Measurements from ENCODE around the gene DYDC2.

DYDC2 gene

GRCh38 chr10:80322158-80322557 is 34.4 kb upstream of the DYDC2 start:
- no peak overlapping the region for H3K4me2 ChIP-seq (ENCODE audit: low read length, poor library complexity, severe bottlenecking)
- H3K9me3 ChIP-seq (ENCODE audit: control insufficient read depth, low read length): no peaks in the 10 kb centered on the region
- no peak overlapping the region for H3K23ac ChIP-seq (ENCODE audit: low read length in 2 of 2)
- no peak overlapping the region for H2AK5ac ChIP-seq (ENCODE audit: low read length, severe bottlenecking)
- H3K18ac ChIP-seq (ENCODE audit: low read depth in 1 of 2, low read length in 2 of 2): no peak overlapping the region
- no CpG with 5 or more reads among the region's 2 CpGs for WGBS
- peaks cover 8 to 11% of the 10 kb centered on the region in 2 experiments for H3K27me3 ChIP-seq (ENCODE audit: control insufficient read depth in 1 of 2, insufficient read depth in 1 of 2, low read length in 2 of 2)
- no peak overlapping the region for H2BK120ac ChIP-seq (ENCODE audit: low read depth, low read length)
- H3K4me1 ChIP-seq (ENCODE audit: control insufficient read depth, insufficient read depth, low read depth, low read length): no peaks in the 10 kb centered on the region
- no peak overlapping the region for H2BK5ac ChIP-seq (ENCODE audit: low read depth, low read length, poor library complexity, severe bottlenecking)
- no peak overlapping the region for H3K9ac ChIP-seq (ENCODE audit: low read length)
- H4K91ac ChIP-seq (ENCODE audit: low read length): no peak overlapping the region
- H3K36me3 ChIP-seq (ENCODE audit: control insufficient read depth in 1 of 2, insufficient read depth in 2 of 2, low read depth in 1 of 2, low read length in 2 of 2): no peaks in the 10 kb centered on the region
- no peak overlapping the region for H3K14ac ChIP-seq (ENCODE audit: low read length in 2 of 2)
- DNase-seq: no peak
- no peak overlapping the region for H2BK15ac ChIP-seq (ENCODE audit: low read depth, poor library complexity, severe bottlenecking)
- no peak overlapping the region for H4K8ac ChIP-seq (ENCODE audit: low read length)
- no peak overlapping the region for H3K4ac ChIP-seq (ENCODE audit: low read depth in 1 of 2, low read length in 2 of 2)
- H3K79me1 ChIP-seq (replicated peaks; ENCODE audit: low read length, poor library complexity, severe bottlenecking): no peaks in the 10 kb centered on the region
- no peak overlapping the region for H2AFZ ChIP-seq (ENCODE audit: low read depth, low read length)
- H3K4me3 ChIP-seq (ENCODE audit: insufficient read depth in 1 of 2, low read depth in 1 of 2, low read length in 2 of 2): no peak overlapping the region
- no peak overlapping the region for H2BK12ac ChIP-seq (ENCODE audit: low read length in 2 of 2)
- no peak overlapping the region for H3K27ac ChIP-seq (ENCODE audit: low read length, poor library complexity, severe bottlenecking)

GRCh38 chr10:80322711-80323110 is 33.9 kb upstream of the DYDC2 start:
- no peaks in the 10 kb centered on the region for H3K9me3 ChIP-seq (ENCODE audit: control insufficient read depth, low read length)
- H3K23ac ChIP-seq (ENCODE audit: low read length in 2 of 2): no peak overlapping the region
- H2BK120ac ChIP-seq (ENCODE audit: low read depth, low read length): no peak overlapping the region
- peaks cover 8 to 11% of the 10 kb centered on the region in 2 experiments for H3K27me3 ChIP-seq (ENCODE audit: control insufficient read depth in 1 of 2, insufficient read depth in 1 of 2, low read length in 2 of 2)
- H2AFZ ChIP-seq (ENCODE audit: low read depth, low read length): no peak overlapping the region
- H2BK12ac ChIP-seq (ENCODE audit: low read length in 2 of 2): no peak overlapping the region
- DNase-seq: no peak
- H2BK15ac ChIP-seq (ENCODE audit: low read depth, poor library complexity, severe bottlenecking): no peak overlapping the region
- H3K79me1 ChIP-seq (replicated peaks; ENCODE audit: low read length, poor library complexity, severe bottlenecking): no peaks in the 10 kb centered on the region
- no peak overlapping the region for H2BK5ac ChIP-seq (ENCODE audit: low read depth, low read length, poor library complexity, severe bottlenecking)
- no peaks in the 10 kb centered on the region for H3K4me1 ChIP-seq (ENCODE audit: control insufficient read depth, insufficient read depth, low read depth, low read length)
- no peak overlapping the region for H3K4ac ChIP-seq (ENCODE audit: low read depth in 1 of 2, low read length in 2 of 2)
- no peak overlapping the region for H2AK5ac ChIP-seq (ENCODE audit: low read length, severe bottlenecking)
- H3K36me3 ChIP-seq (ENCODE audit: control insufficient read depth in 1 of 2, insufficient read depth in 2 of 2, low read depth in 1 of 2, low read length in 2 of 2): no peaks in the 10 kb centered on the region
- H4K8ac ChIP-seq (ENCODE audit: low read length): no peak overlapping the region
- H3K18ac ChIP-seq (ENCODE audit: low read depth in 1 of 2, low read length in 2 of 2): no peak overlapping the region
- no peak overlapping the region for H3K9ac ChIP-seq (ENCODE audit: low read length)
- H3K4me2 ChIP-seq (ENCODE audit: low read length, poor library complexity, severe bottlenecking): no peak overlapping the region
- H4K91ac ChIP-seq (ENCODE audit: low read length): no peak overlapping the region
- H3K14ac ChIP-seq (ENCODE audit: low read length in 2 of 2): no peak overlapping the region
- H3K4me3 ChIP-seq (ENCODE audit: insufficient read depth in 1 of 2, low read depth in 1 of 2, low read length in 2 of 2): no peak overlapping the region
- 82% methylated on average over 1 of the region's 1 CpG for WGBS
- no peak overlapping the region for H3K27ac ChIP-seq (ENCODE audit: low read length, poor library complexity, severe bottlenecking)

GRCh38 chr10:80323311-80323710 is 33.3 kb upstream of the DYDC2 start:
- Histone ChIP-seq H3K36me3 (ENCODE audit: control insufficient read depth in 1 of 2, insufficient read depth in 2 of 2, low read depth in 1 of 2, low read length in 2 of 2) (no peaks in the 10 kb centered on the region), H3K4ac (ENCODE audit: low read depth in 1 of 2, low read length in 2 of 2) (no peak overlapping the region), H2AFZ (ENCODE audit: low read depth, low read length) (no peak overlapping the region), H2BK15ac (ENCODE audit: low read depth, poor library complexity, severe bottlenecking) (no peak overlapping the region), H3K27me3 (ENCODE audit: control insufficient read depth in 1 of 2, insufficient read depth in 1 of 2, low read length in 2 of 2) (peaks cover 8 to 13% of the 10 kb centered on the region in 2 experiments), H3K14ac (ENCODE audit: low read length in 2 of 2) (no peak overlapping the region), H3K18ac (ENCODE audit: low read depth in 1 of 2, low read length in 2 of 2) (no peak overlapping the region), H3K9me3 (ENCODE audit: control insufficient read depth, low read length) (no peaks in the 10 kb centered on the region), H2BK5ac (ENCODE audit: low read depth, low read length, poor library complexity, severe bottlenecking) (no peak overlapping the region), H3K4me2 (ENCODE audit: low read length, poor library complexity, severe bottlenecking) (no peak overlapping the region), H3K4me3 (ENCODE audit: insufficient read depth in 1 of 2, low read depth in 1 of 2, low read length in 2 of 2) (no peak overlapping the region), H3K23ac (ENCODE audit: low read length in 2 of 2) (no peak overlapping the region), H2AK5ac (ENCODE audit: low read length, severe bottlenecking) (no peak overlapping the region), H3K27ac (ENCODE audit: low read length, poor library complexity, severe bottlenecking) (no peak overlapping the region), H3K4me1 (ENCODE audit: control insufficient read depth, insufficient read depth, low read depth, low read length) (no peaks in the 10 kb centered on the region), H3K9ac (ENCODE audit: low read length) (no peak overlapping the region), H2BK120ac (ENCODE audit: low read depth, low read length) (no peak overlapping the region), H4K91ac (ENCODE audit: low read length) (no peak overlapping the region), H3K79me1 (replicated peaks; ENCODE audit: low read length, poor library complexity, severe bottlenecking) (no peaks in the 10 kb centered on the region), H4K8ac (ENCODE audit: low read length) (no peak overlapping the region), H2BK12ac (ENCODE audit: low read length in 2 of 2) (no peak overlapping the region)
- WGBS: 55% methylated on average over 3 of the region's 3 CpGs
- DNase-seq: no peak

GRCh38 chr10:80324086-80324485 is 32.5 kb upstream of the DYDC2 start:
- H3K4me3 ChIP-seq (ENCODE audit: insufficient read depth in 1 of 2, low read depth in 1 of 2, low read length in 2 of 2): no peak overlapping the region
- no peak overlapping the region for H3K27ac ChIP-seq (ENCODE audit: low read length, poor library complexity, severe bottlenecking)
- H2BK120ac ChIP-seq (ENCODE audit: low read depth, low read length): no peak overlapping the region
- 6% methylated on average over 1 of the region's 1 CpG for WGBS
- no peaks in the 10 kb centered on the region for H3K9me3 ChIP-seq (ENCODE audit: control insufficient read depth, low read length)
- no peak overlapping the region for H3K14ac ChIP-seq (ENCODE audit: low read length in 2 of 2)
- peak; percentile 44 for DNase-seq
- no peak overlapping the region for H3K4ac ChIP-seq (ENCODE audit: low read depth in 1 of 2, low read length in 2 of 2)
- no peak overlapping the region for H4K91ac ChIP-seq (ENCODE audit: low read length)
- no peak overlapping the region for H3K23ac ChIP-seq (ENCODE audit: low read length in 2 of 2)
- no peak overlapping the region for H2BK15ac ChIP-seq (ENCODE audit: low read depth, poor library complexity, severe bottlenecking)
- no peak overlapping the region for H2BK5ac ChIP-seq (ENCODE audit: low read depth, low read length, poor library complexity, severe bottlenecking)
- H3K4me1 ChIP-seq (ENCODE audit: control insufficient read depth, insufficient read depth, low read depth, low read length): no peaks in the 10 kb centered on the region
- H2BK12ac ChIP-seq (ENCODE audit: low read length in 2 of 2): no peak overlapping the region
- no peak overlapping the region for H3K4me2 ChIP-seq (ENCODE audit: low read length, poor library complexity, severe bottlenecking)
- H2AFZ ChIP-seq (ENCODE audit: low read depth, low read length): no peak overlapping the region
- no peaks in the 10 kb centered on the region for H3K79me1 ChIP-seq (replicated peaks; ENCODE audit: low read length, poor library complexity, severe bottlenecking)
- H3K9ac ChIP-seq (ENCODE audit: low read length): no peak overlapping the region
- H3K27me3 ChIP-seq (ENCODE audit: control insufficient read depth in 1 of 2, insufficient read depth in 1 of 2, low read length in 2 of 2): peaks cover 8 to 14% of the 10 kb centered on the region in 2 experiments
- no peak overlapping the region for H3K18ac ChIP-seq (ENCODE audit: low read depth in 1 of 2, low read length in 2 of 2)
- no peaks in the 10 kb centered on the region for H3K36me3 ChIP-seq (ENCODE audit: control insufficient read depth in 1 of 2, insufficient read depth in 2 of 2, low read depth in 1 of 2, low read length in 2 of 2)
- no peak overlapping the region for H2AK5ac ChIP-seq (ENCODE audit: low read length, severe bottlenecking)
- no peak overlapping the region for H4K8ac ChIP-seq (ENCODE audit: low read length)
